Upper lobe of left lung (tissue), 4 donors: Measurements from ENCODE around the gene U2AF2.

ENCODE experiments used
- CTCF ChIP-seq, 6 experiments: fragments of 450-650 bp in 4 of 6; fragments of 200-600 bp in 2 of 6; sonication (generic) in 2 of 6; IDR thresholded peaks; one replicate each; pipeline ENCODE4 v1.5.1; 2016 to 2019; ENCODE audit warnings: antibody characterized with exemption in 6 of 6
- POLR2A ChIP-seq, 4 donors: fragments of 450-650 bp; IDR thresholded peaks; one replicate each; pipeline ENCODE4 v1.5.1; 2016 to 2017; ENCODE audit warnings: antibody characterized with exemption in 4 of 4, mild to moderate bottlenecking in 2 of 4

DNA sequence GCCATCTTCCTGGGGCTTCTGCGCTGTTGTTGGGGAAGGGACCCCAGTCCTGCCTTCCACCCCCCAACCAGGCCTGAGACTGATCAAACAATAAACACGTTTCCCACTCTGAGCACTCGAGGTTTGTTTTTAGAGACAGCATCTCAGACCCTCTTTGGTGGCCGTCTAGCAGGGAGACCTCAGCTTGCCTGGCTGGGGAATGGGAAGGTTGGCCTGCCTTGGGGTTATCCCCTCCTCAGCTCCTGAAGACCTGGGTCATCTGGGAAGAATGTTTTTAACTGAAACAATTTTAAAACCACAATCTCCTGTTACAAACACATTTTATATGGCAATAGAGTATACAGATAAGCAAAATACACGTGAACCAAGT is 9.3 kb upstream of the U2AF2 start:
- TF ChIP-seq CTCF (IDR thresholded peaks at IDR 0.05) (no peak), POLR2A (IDR thresholded peaks at IDR 0.05) (no peak)
